ENCODE results near the gene EEF1G. TPM values are rescaled to one million over a fixed set of nuclear protein-coding genes. Genes with fewer than 3 reads are reported as not detected.
A peak's percentile ranks its signal among the peaks of the same experiment; 100 is the strongest.

EEF1G gene
- total and polyA plus RNA-seq, 2 donors (not counting 1 experiment from before 2014, with no cell fraction given): 1,582 to 1,867 TPM

DNA sequence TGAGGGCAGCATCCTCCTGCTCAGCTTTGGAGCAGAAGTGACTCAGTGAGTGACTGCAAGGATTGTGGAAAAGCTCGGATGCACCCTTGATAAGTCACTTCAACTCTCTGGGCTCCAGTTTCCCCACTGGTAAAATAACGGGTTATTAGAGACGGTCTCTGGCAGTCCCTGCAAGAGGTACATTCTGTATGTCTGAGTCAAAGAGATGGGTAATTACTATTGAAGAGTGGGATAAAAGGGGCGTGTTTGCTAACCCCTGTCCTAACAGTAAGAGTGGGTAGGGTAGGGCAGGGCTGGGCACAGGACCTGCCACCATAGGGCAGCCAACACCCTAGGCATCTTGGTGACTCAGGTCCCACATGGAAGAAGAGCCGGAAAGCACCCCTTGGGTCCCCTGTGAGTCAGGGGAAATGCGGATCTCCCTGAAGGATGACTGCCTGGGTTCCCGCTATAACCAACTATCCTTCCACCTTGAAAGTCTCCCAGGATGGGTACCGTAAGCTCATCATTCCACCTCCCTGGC is 19.8 kb downstream of the EEF1G start:
- Mint-ChIP-seq H3K9me3 (ENCODE audit: insufficient read depth) (no peaks in the 10 kb centered on the region), H3K4me3 (peak overlapping the region; percentile 70), H3K27ac (peak overlapping the region; percentile 96), H3K27me3 (no peaks in the 10 kb centered on the region), H3K4me1 (peaks cover 77% of the 10 kb centered on the region)
- no peaks in the 10 kb centered on the region for H3K9me3 ChIP-seq (ENCODE audit: control extremely low read depth in 1 of 3, control insufficient read depth in 2 of 3, insufficient read depth in 1 of 3, low read length in 2 of 3)
- ATAC-seq (ENCODE audit: low read depth): no peak
- TF ChIP-seq EZH2 (IDR thresholded peaks at IDR 0.05; ENCODE audit: borderline replicate concordance, insufficient read depth, low read depth, low read length, poor library complexity, severe bottlenecking): no peak
- TF ChIP-seq, protein P1, sequence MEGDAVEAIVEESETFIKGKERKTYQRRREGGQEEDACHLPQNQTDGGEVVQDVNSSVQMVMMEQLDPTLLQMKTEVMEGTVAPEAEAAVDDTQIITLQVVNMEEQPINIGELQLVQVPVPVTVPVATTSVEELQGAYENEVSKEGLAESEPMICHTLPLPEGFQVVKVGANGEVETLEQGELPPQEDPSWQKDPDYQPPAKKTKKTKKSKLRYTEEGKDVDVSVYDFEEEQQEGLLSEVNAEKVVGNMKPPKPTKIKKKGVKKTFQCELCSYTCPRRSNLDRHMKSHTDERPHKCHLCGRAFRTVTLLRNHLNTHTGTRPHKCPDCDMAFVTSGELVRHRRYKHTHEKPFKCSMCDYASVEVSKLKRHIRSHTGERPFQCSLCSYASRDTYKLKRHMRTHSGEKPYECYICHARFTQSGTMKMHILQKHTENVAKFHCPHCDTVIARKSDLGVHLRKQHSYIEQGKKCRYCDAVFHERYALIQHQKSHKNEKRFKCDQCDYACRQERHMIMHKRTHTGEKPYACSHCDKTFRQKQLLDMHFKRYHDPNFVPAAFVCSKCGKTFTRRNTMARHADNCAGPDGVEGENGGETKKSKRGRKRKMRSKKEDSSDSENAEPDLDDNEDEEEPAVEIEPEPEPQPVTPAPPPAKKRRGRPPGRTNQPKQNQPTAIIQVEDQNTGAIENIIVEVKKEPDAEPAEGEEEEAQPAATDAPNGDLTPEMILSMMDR (IDR thresholded peaks at IDR 0.05): no peak
- H4K20me1 ChIP-seq (ENCODE audit: control insufficient read depth, insufficient read depth, low read length, poor library complexity, severe bottlenecking): no peaks in the 10 kb centered on the region
- no peak for DNase-seq
- no peak overlapping the region for H2AFZ ChIP-seq (ENCODE audit: insufficient read depth, low read depth, low read length, poor library complexity, severe bottlenecking)
- H3K27ac ChIP-seq (ENCODE audit: low read length in 2 of 2): peak overlapping the region; percentile 98 to 99
- H3K79me2 ChIP-seq (ENCODE audit: control insufficient read depth, insufficient read depth, low read length): peaks cover 19% of the 10 kb centered on the region
- intact Hi-C loops (cut with micrococcal nuclease): loop anchor here (2.0 kb wide), 1 partner anchor 673 kb away; no protein-coding TSS in a partner anchor
- H3K4me2 ChIP-seq (replicated peaks; ENCODE audit: low read depth, low read length, poor library complexity, severe bottlenecking): peak overlapping the region; percentile 74
- no peaks in the 10 kb centered on the region for H3K27me3 ChIP-seq (replicated peaks in 1 of 4; ENCODE audit: control extremely low read depth in 1 of 4, control insufficient read depth in 3 of 4, insufficient read depth in 4 of 4, low read length in 3 of 4)
- peak overlapping the region; percentile 54 for H3K9ac ChIP-seq (ENCODE audit: low read length)
- H3K36me3 ChIP-seq (replicated peaks in 1 of 2; ENCODE audit: control extremely low read depth in 1 of 2, control insufficient read depth in 1 of 2, extremely low read depth in 1 of 2, insufficient read depth in 2 of 2, low read length in 1 of 2): peaks cover 2 to 7% of the 10 kb centered on the region in 2 experiments
- WGBS (ENCODE audit: insufficient coverage): 93% methylated on average over 7 of the region's 8 CpGs
- POLR2A ChIA-PET: interaction anchor here (0.7 to 9.3 kb wide), 4 partner anchors 12 to 288 kb away, joined by 4 to 119 read pairs (median 10); partner anchors contain the start of genes EEF1G and TUT1
- H3K4me1 ChIP-seq (ENCODE audit: control insufficient read depth in 2 of 2, insufficient read depth in 2 of 2, low read length in 2 of 2): peaks cover 78 to 89% of the 10 kb centered on the region in 2 donors
- CTCF ChIA-PET: interaction anchor here (1.1 to 13.2 kb wide), 4 partner anchors 14 to 129 kb away, joined by 3 to 376 read pairs (median 172); partner anchors contain the start of gene TUT1
- no peak overlapping the region for H3K4me3 ChIP-seq (ENCODE audit: control extremely low read depth in 1 of 5, extremely low read depth in 1 of 5, insufficient read depth in 1 of 5, low read depth in 2 of 5, low read length in 4 of 5)

All from B cell (primary cell).